AG04450 (cell line): Measurements from ENCODE around the gene PHRF1. TPM values are rescaled to one million over a fixed set of nuclear protein-coding genes. Genes with fewer than 3 reads are reported as not detected.
"Not testable (repeated sequence)": the region's sequence is repeated elsewhere in the genome, so short reads cannot be mapped to it uniquely, and the experiment has no call there.

ENCODE experiments used
- CTCF ChIA-PET: fragments of 300-600, 350-600 bp; formaldehyde crosslinking; extraction: SDS; loops from one replicate; lab custom pipeline; 2022; ENCODE audit warnings: antibody characterized with exemption, inconsistent platforms; lab: Charles Lee
- POLR2A ChIA-PET: fragments of 350-600 bp; formaldehyde crosslinking; extraction: SDS; loops from one replicate; lab custom pipeline; 2021; ENCODE audit warnings: antibody characterized with exemption, inconsistent platforms; lab: Yijun Ruan, JAX
- DNase-seq: peaks from one replicate; pipeline ENCODE4 v3.0.0-alpha.2; 2011; ENCODE audit warnings: low read depth, low spot score
- H3K27ac ChIP-seq: one replicate; pipeline ENCODE4 v1.5.1; 2012; ENCODE audit warnings: low read depth, low read length, control low read depth
- H3K27me3 ChIP-seq: one replicate; pipeline ENCODE4 v1.6.0; 2012; ENCODE audit warnings: low read length; ENCODE audit not compliant: control insufficient read depth, insufficient read depth
- H3K4me3 ChIP-seq: 2 replicates; pipeline ENCODE4 v1.5.1; 2011; ENCODE audit warnings: mild to moderate bottlenecking, low read depth, low read length, control low read depth
- H3K9me3 ChIP-seq: 2 replicates; pipeline ENCODE4 v1.5.1; 2012; ENCODE audit warnings: low read length; ENCODE audit not compliant: control insufficient read depth, insufficient read depth
- polyA plus RNA-seq: library from polyadenylated mRNA; depleted of rRNA; stranded (reverse); fragments of >200 nt; gene quantifications from 2 replicates; pipeline ENCODE4 v1.2.3, GENCODE V29; 2011
- TF ChIP-seq, protein P1 (sequence below): IDR thresholded peaks from 2 replicates; pipeline ENCODE4 v1.5.1; 2011; ENCODE audit warnings: low read depth, low read length, control low read depth, inconsistent platforms

The PHRF1 gene
- polyA plus RNA-seq, 1 experiment, result 7.3 TPM

DNA sequence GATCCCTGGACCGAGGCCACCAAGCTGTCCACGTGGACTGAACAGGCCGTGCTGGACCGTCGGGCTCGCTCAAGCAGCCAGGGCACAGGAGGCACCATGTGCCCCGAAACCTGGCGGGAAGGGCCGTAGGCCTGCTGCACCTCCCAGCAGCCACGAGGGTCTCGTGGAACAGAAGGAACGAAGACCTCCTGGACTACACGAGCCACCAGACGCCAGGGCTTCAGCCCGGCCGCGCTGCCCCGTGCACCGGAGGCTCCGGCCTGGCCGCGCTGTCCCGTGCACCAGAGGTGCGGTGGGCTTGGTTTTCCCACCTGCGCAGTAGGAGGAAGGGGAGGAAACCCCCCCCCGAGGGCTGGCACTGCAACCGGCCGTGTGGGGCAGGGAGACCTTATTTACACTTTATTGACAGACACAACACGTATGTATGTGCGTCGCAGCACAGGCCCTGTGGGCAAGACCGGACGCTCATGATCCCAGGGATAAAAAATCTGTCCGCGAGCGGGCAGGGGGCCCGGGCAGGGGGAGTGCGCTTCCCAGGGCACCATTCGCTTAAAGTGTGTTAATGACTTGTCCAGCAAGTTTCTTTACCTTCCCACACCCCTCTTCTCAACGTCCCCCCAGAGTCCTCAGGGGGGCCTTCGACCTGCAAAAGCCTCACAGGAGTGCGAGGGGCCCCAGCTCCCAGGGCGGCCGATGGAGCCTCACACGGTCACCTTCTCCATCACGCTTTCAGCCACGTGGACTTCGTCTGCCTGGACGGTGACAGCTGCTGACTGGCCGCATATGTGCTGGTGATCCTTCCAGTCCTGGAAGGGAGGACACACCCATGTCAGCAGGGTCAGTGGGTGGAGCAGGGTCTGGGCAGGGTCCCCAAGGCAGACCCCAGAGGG lies 67.8 kb downstream of the PHRF1 start:
- H3K9me3 ChIP-seq, result peaks cover 4% of the 10 kb centered on the region
- TF ChIP-seq, protein P1, sequence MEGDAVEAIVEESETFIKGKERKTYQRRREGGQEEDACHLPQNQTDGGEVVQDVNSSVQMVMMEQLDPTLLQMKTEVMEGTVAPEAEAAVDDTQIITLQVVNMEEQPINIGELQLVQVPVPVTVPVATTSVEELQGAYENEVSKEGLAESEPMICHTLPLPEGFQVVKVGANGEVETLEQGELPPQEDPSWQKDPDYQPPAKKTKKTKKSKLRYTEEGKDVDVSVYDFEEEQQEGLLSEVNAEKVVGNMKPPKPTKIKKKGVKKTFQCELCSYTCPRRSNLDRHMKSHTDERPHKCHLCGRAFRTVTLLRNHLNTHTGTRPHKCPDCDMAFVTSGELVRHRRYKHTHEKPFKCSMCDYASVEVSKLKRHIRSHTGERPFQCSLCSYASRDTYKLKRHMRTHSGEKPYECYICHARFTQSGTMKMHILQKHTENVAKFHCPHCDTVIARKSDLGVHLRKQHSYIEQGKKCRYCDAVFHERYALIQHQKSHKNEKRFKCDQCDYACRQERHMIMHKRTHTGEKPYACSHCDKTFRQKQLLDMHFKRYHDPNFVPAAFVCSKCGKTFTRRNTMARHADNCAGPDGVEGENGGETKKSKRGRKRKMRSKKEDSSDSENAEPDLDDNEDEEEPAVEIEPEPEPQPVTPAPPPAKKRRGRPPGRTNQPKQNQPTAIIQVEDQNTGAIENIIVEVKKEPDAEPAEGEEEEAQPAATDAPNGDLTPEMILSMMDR, result no peak
- no peak overlapping the region for H3K27ac ChIP-seq
- DNase-seq, result no peak
- ChIA-PET CTCF (no interaction called here), POLR2A (interaction anchor here (0.7 kb wide), 1 partner anchor 218 kb away, joined by 10 read pairs; no protein-coding TSS in a partner anchor)
- H3K4me3 ChIP-seq, result no peak overlapping the region
- peaks cover 8% of the 10 kb centered on the region for H3K27me3 ChIP-seq

DNA sequence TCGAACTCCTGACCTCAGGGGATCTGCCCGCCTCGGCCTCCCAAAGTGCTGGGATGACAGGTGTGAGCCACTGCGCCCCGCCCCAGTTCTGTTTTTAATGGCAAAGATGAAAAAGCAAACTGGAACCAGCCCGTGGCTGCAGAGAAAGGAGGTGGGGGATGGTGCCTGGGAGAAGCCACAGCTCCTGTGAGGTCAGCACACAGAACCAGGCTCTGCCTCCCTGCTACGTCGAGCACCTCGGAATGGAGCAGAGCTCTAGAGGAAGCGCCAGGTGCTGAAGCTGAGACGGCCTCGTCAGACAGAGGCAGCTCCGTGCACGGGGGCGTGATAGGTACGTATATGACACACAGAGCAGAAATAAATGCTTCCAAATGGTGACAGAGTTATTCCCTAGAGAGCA lies 69.3 kb downstream of the PHRF1 start:
- Histone ChIP-seq H3K27me3 (peaks cover 1% of the 10 kb centered on the region), H3K27ac (no peak overlapping the region), H3K9me3 (peaks cover 4% of the 10 kb centered on the region), H3K4me3 (no peak overlapping the region)
- ChIA-PET POLR2A (no interaction called here), CTCF (interaction anchor here (0.5 kb wide), 1 partner anchor 127 kb away, joined by 3 read pairs; no protein-coding TSS in a partner anchor)
- no peak for DNase-seq
- TF ChIP-seq, protein P1, result no peak

DNA sequence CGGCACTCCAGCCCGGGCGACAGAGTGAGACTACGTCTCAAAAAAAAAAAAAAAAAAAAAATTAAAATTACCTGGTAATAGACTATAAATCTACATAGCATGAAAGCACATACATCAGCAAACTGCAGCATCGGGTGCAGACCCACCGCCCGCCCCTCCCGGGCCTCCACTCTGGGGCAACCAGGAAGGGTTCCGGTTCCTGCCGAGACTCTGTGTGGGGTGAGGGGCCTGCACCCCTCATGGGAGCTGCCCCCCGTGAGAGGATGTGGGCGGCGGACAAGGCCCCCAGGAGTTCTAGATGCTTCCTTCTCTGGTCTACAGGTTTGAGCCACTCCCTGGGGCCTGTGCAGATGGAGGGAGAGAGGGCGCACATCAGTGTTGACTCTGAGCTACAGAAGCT lies 69.9 kb downstream of the PHRF1 start:
- Histone ChIP-seq H3K27me3 (no peaks in the 10 kb centered on the region), H3K4me3 (no peak overlapping the region), H3K9me3 (peaks cover 4% of the 10 kb centered on the region), H3K27ac (no peak overlapping the region)
- CTCF ChIA-PET, result interaction anchor here (0.6 kb wide), 1 partner anchor 18 kb away, joined by 3 read pairs; no protein-coding TSS in a partner anchor
- TF ChIP-seq, protein P1, result no peak
- POLR2A ChIA-PET, result no interaction called here
- DNase-seq, result no peak

DNA sequence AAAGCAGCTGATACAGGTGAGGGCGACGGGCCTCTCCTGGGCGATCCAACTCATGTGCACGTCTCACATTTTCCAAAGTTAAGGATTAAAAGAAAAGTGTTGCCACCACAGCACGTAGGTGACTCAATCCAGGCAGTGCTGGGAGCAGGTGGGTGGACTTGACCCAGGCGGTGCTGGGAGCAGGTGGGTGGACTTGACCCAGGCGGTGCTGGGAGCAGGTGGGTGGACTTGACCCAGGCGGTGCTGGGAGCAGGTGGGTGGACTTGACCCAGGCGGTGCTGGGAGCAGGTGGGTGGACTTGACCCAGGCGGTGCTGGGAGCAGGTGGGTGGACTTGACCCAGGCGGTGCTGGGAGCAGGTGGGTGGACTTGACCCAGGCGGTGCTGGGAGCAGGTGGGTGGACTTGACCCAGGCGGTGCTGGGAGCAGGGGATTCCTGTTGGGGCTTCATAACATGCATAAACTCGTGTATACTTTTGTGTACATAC lies 71.4 kb downstream of the PHRF1 start:
- DNase-seq, H3K9me3 ChIP-seq, H3K27me3 ChIP-seq, POLR2A ChIA-PET, H3K27ac ChIP-seq, H3K4me3 ChIP-seq: not testable (repeated sequence)
- CTCF ChIA-PET, result interaction anchor here (0.6 kb wide), 1 partner anchor 79 kb away, joined by 4 read pairs; no protein-coding TSS in a partner anchor

DNA sequence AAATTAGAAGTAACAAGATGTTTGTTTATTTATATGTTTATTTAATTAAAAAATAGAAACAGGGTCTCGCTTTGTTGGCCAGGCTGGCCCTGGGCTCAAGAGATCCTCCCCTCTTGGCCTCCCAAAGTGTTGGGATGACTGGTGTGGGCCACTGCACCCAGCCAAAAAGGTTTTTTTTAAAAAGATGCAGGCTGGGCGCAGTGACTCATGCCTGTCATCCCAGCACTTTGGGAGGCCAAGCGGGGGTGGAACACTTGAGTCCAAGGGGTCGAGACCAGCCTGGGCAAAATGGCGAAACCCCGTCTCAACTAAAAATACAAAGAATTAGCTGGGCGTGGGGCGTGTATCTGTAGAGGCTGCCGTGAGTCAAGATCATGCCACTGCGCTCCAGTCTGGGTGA lies 74.2 kb downstream of the PHRF1 start:
- POLR2A ChIA-PET, result no interaction called here
- Histone ChIP-seq H3K27me3 (no peaks in the 10 kb centered on the region), H3K4me3 (no peak overlapping the region), H3K27ac (no peak overlapping the region), H3K9me3 (no peaks in the 10 kb centered on the region; the same call in 1 of the 2 replicates)
- CTCF ChIA-PET, result interaction anchor here (1.5 kb wide), 1 partner anchor 12 kb away, joined by 3 read pairs; no protein-coding TSS in a partner anchor
- no peak for DNase-seq
- TF ChIP-seq, protein P1, result no peak

DNA sequence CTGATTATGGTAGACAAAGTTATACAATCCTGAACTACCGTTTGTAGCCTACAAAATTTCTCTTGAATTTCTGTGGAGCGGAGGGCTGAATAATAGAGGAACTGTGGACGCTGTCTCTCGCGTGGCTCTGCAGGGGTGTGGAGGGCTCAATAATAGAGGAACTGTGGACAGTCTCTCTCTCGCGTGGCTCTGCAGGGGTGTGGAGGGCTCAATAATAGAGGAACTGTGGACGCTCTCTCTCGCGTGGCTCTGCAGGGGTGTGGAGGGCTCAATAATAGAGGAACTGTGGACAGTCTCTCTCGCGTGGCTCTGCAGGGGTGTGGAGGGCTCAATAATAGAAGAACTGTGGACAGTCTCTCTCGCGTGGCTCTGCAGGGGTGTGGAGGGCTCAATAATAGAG lies 76.9 kb downstream of the PHRF1 start:
- POLR2A ChIA-PET, H3K27ac ChIP-seq, H3K4me3 ChIP-seq, H3K9me3 ChIP-seq, H3K27me3 ChIP-seq, DNase-seq, CTCF ChIA-PET: not testable (repeated sequence)
